HepG2 (cell line): ENCODE results near the gene PDE3B. TPM values are rescaled to one million over a fixed set of nuclear protein-coding genes. Genes with fewer than 3 reads are reported as not detected.

ENCODE experiments used
- GATAD2A ChIP-seq: IDR thresholded peaks from 2 replicates; pipeline ENCODE4 v1.6.1; 2016
- YEATS2 ChIP-seq: sonication (generic); formaldehyde crosslinking; IDR thresholded peaks from 2 replicates; pipeline ENCODE4 v1.4.0; 2020; ENCODE audit warnings: missing genetic modification reagents, borderline replicate concordance
- ZMYM4 ChIP-seq: sonication (generic); formaldehyde crosslinking; IDR thresholded peaks from 2 replicates; pipeline ENCODE4 v1.8.1; 2023; ENCODE audit warnings: mild to moderate bottlenecking, missing genetic modification reagents
- polyA plus RNA-seq, 8 experiments: library from polyadenylated mRNA; depleted of rRNA in 3 of 8; stranded (reverse) in 7 of 8; unstranded in 1 of 8; fragments of >200 nt; fragmentation: Illumina TruSeq in 4 of 8; extraction: Trizol in 4 of 8; gene quantifications; 2 replicates each; pipeline versions ENCODE4 v1.2.1 to v1.2.3, GENCODE V29; 2011 to 2016; ENCODE audit warnings: low read depth in 4 of 8, missing spikeins in 1 of 8, mixed read lengths in 1 of 8; ENCODE audit not compliant: insufficient read depth in 1 of 8
- total RNA-seq, 5 experiments: library from RNA; depleted of rRNA; stranded (reverse); fragments of >200 nt; fragmentation: Illumina TruSeq; extraction: Trizol; gene quantifications; 2 replicates each; pipeline ENCODE4 v1.2.3, GENCODE V29; 2016; ENCODE audit warnings: low read depth in 1 of 5
- TF ChIP-seq, protein P1 (sequence below): IDR thresholded peaks from 2 replicates; pipeline ENCODE4 v1.4.0; 2020; ENCODE audit warnings: mild to moderate bottlenecking, missing genetic modification reagents
- TF ChIP-seq, protein P2 (sequence below): IDR thresholded peaks from 2 replicates; pipeline ENCODE4 v1.6.1; 2016; ENCODE audit warnings: low read depth
- TF ChIP-seq, protein P3 (sequence below): sonication (generic); formaldehyde crosslinking; IDR thresholded peaks from 2 replicates; pipeline ENCODE4 v1.5.1; 2020; ENCODE audit warnings: mild to moderate bottlenecking, missing genetic modification reagents, borderline replicate concordance
- TF ChIP-seq, protein P4 (sequence below), 2 experiments: sonication (generic) in 1 of 2; formaldehyde crosslinking in 1 of 2; IDR thresholded peaks; 2 replicates each; pipeline versions ENCODE4 v1.5.1 to v1.6.1; 2011 to 2020; ENCODE audit warnings: borderline replicate concordance in 1 of 2, low read depth in 1 of 2, low read length in 1 of 2, mild to moderate bottlenecking in 1 of 2, missing genetic modification reagents in 1 of 2, moderate library complexity in 1 of 2

The PDE3B gene
- total and polyA plus RNA-seq, 2 of the 13 experiments (the other 11 are each of a cell fraction or from before 2014, with no cell fraction given), result 14.1 to 26.5 TPM

DNA sequence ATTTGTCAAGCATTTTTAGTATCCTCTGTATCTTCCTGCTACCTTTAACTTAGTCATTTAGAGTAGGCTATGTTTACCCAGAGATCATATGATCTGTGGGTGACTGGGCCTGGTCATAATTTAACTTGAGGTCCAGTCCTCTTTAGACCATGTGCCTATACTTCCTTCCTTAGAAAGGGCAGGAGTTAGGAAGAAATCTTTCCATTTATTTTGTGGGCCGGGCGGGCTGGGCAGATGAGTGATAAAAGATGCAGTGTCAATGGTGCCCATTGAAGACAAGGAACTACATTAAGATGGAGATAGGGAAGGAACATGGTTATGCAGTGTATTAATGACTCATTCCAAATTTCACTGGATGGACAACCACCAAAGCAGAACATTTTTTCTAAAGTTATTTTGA, 30.9 kb upstream of the PDE3B start (continued):
- TF ChIP-seq, protein P1, sequence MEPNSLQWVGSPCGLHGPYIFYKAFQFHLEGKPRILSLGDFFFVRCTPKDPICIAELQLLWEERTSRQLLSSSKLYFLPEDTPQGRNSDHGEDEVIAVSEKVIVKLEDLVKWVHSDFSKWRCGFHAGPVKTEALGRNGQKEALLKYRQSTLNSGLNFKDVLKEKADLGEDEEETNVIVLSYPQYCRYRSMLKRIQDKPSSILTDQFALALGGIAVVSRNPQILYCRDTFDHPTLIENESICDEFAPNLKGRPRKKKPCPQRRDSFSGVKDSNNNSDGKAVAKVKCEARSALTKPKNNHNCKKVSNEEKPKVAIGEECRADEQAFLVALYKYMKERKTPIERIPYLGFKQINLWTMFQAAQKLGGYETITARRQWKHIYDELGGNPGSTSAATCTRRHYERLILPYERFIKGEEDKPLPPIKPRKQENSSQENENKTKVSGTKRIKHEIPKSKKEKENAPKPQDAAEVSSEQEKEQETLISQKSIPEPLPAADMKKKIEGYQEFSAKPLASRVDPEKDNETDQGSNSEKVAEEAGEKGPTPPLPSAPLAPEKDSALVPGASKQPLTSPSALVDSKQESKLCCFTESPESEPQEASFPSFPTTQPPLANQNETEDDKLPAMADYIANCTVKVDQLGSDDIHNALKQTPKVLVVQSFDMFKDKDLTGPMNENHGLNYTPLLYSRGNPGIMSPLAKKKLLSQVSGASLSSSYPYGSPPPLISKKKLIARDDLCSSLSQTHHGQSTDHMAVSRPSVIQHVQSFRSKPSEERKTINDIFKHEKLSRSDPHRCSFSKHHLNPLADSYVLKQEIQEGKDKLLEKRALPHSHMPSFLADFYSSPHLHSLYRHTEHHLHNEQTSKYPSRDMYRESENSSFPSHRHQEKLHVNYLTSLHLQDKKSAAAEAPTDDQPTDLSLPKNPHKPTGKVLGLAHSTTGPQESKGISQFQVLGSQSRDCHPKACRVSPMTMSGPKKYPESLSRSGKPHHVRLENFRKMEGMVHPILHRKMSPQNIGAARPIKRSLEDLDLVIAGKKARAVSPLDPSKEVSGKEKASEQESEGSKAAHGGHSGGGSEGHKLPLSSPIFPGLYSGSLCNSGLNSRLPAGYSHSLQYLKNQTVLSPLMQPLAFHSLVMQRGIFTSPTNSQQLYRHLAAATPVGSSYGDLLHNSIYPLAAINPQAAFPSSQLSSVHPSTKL (CRISPR knock-in tag), result peak; percentile 59
- TF ChIP-seq, protein P2, sequence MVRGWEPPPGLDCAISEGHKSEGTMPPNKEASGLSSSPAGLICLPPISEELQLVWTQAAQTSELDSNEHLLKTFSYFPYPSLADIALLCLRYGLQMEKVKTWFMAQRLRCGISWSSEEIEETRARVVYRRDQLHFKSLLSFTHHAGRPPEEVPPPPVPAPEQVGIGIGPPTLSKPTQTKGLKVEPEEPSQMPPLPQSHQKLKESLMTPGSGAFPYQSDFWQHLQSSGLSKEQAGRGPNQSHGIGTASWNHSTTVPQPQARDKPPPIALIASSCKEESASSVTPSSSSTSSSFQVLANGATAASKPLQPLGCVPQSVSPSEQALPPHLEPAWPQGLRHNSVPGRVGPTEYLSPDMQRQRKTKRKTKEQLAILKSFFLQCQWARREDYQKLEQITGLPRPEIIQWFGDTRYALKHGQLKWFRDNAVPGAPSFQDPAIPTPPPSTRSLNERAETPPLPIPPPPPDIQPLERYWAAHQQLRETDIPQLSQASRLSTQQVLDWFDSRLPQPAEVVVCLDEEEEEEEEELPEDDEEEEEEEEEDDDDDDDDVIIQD (CRISPR knock-in tag), result peak; percentile 96
- TF ChIP-seq YEATS2 (CRISPR knock-in tag) (peak; percentile 24; the same call in 1 of the 2 replicates), ZMYM4 (CRISPR knock-in tag) (peak; percentile 61), GATAD2A (CRISPR knock-in tag) (peak; percentile 32; the same call in 1 of the 2 replicates)
- TF ChIP-seq, protein P3, sequence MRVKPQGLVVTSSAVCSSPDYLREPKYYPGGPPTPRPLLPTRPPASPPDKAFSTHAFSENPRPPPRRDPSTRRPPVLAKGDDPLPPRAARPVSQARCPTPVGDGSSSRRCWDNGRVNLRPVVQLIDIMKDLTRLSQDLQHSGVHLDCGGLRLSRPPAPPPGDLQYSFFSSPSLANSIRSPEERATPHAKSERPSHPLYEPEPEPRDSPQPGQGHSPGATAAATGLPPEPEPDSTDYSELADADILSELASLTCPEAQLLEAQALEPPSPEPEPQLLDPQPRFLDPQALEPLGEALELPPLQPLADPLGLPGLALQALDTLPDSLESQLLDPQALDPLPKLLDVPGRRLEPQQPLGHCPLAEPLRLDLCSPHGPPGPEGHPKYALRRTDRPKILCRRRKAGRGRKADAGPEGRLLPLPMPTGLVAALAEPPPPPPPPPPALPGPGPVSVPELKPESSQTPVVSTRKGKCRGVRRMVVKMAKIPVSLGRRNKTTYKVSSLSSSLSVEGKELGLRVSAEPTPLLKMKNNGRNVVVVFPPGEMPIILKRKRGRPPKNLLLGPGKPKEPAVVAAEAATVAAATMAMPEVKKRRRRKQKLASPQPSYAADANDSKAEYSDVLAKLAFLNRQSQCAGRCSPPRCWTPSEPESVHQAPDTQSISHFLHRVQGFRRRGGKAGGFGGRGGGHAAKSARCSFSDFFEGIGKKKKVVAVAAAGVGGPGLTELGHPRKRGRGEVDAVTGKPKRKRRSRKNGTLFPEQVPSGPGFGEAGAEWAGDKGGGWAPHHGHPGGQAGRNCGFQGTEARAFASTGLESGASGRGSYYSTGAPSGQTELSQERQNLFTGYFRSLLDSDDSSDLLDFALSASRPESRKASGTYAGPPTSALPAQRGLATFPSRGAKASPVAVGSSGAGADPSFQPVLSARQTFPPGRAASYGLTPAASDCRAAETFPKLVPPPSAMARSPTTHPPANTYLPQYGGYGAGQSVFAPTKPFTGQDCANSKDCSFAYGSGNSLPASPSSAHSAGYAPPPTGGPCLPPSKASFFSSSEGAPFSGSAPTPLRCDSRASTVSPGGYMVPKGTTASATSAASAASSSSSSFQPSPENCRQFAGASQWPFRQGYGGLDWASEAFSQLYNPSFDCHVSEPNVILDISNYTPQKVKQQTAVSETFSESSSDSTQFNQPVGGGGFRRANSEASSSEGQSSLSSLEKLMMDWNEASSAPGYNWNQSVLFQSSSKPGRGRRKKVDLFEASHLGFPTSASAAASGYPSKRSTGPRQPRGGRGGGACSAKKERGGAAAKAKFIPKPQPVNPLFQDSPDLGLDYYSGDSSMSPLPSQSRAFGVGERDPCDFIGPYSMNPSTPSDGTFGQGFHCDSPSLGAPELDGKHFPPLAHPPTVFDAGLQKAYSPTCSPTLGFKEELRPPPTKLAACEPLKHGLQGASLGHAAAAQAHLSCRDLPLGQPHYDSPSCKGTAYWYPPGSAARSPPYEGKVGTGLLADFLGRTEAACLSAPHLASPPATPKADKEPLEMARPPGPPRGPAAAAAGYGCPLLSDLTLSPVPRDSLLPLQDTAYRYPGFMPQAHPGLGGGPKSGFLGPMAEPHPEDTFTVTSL, result peak; percentile 45; the same call in 1 of the 2 replicates
- TF ChIP-seq, protein P4, sequence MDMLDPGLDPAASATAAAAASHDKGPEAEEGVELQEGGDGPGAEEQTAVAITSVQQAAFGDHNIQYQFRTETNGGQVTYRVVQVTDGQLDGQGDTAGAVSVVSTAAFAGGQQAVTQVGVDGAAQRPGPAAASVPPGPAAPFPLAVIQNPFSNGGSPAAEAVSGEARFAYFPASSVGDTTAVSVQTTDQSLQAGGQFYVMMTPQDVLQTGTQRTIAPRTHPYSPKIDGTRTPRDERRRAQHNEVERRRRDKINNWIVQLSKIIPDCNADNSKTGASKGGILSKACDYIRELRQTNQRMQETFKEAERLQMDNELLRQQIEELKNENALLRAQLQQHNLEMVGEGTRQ (IDR thresholded peaks at IDR 0.05; ENCODE audit: low read depth, low read length), result no peak
- TF ChIP-seq, protein P4 (CRISPR knock-in tag; IDR thresholded peaks at IDR 0.05; ENCODE audit: borderline replicate concordance), result peak; percentile 36; the same call in 1 of the 2 replicates
